Kidney (tissue), 14 donors: Measurements from ENCODE around the gene HSD11B1L. TPM values are rescaled to one million over a fixed set of nuclear protein-coding genes. Genes with fewer than 3 reads are reported as not detected.

Source experiments
- DNase-seq, 5 donors: peaks; one replicate each; pipeline ENCODE4 v3.0.0-alpha.2; 2013 to 2020
- FAIRE-seq: peaks from 2 replicates; lab custom pipeline; 2012; peaks lifted over from hg19 to GRCh38; lab: Jason Lieb, UNC
- H3K27ac ChIP-seq, 2 donors: one replicate each; pipeline ENCODE4 v1.7.0; 2013; ENCODE audit warnings: low read depth in 2 of 2, low read length in 2 of 2, inconsistent platforms in 1 of 2
- H3K27me3 ChIP-seq: one replicate; pipeline ENCODE4 v1.7.1; 2013; ENCODE audit warnings: low read length, inconsistent platforms; ENCODE audit not compliant: control insufficient read depth, insufficient read depth
- H3K36me3 ChIP-seq, 3 donors: one replicate each; pipeline versions ENCODE4 v1.7.0 to v1.7.1; 2013; ENCODE audit warnings: low read length in 3 of 3, control low read depth in 1 of 3, inconsistent platforms in 1 of 3; ENCODE audit not compliant: insufficient read depth in 3 of 3, control insufficient read depth in 2 of 3
- H3K4me1 ChIP-seq, 3 donors: one replicate each; pipeline versions ENCODE4 v1.7.0 to v1.7.1; 2013; ENCODE audit warnings: low read length in 3 of 3, inconsistent platforms in 1 of 3, low read depth in 1 of 3; ENCODE audit not compliant: control insufficient read depth in 2 of 3, insufficient read depth in 2 of 3
- H3K4me3 ChIP-seq, 3 donors: one replicate each; pipeline versions ENCODE4 v1.7.0 to v1.8.1; 2013; ENCODE audit warnings: low read length in 3 of 3, control low read depth in 1 of 3, inconsistent platforms in 1 of 3
- H3K9ac ChIP-seq, 3 donors: one replicate each; pipeline versions ENCODE4 v1.7.0 to v1.7.1; 2013; ENCODE audit warnings: low read length in 3 of 3, control low read depth in 1 of 3, inconsistent platforms in 1 of 3
- H3K9me3 ChIP-seq, 3 donors: one replicate each; pipeline versions ENCODE4 v1.7.0 to v1.7.1; 2013; ENCODE audit warnings: low read length in 3 of 3, control low read depth in 1 of 3, inconsistent platforms in 1 of 3; ENCODE audit not compliant: control insufficient read depth in 2 of 3, insufficient read depth in 1 of 3
- CTCF ChIP-seq: IDR thresholded peaks from 3 replicates; pipeline ENCODE4 v1.5.1; 2012; ENCODE audit warnings: mild to moderate bottlenecking, moderate library complexity, borderline replicate concordance; ENCODE audit not compliant: insufficient read depth; ENCODE audit errors: extremely low read depth
- intact Hi-C: fragments of 100-400 bp; cut with DNase I; formaldehyde crosslinking; loops from one replicate; pipeline ENCODE4 v1.11.1; 2022
- polyA plus RNA-seq: library from polyadenylated mRNA; stranded (reverse); fragments of 350-450 nt; fragmentation: Illumina TruSeq; extraction: RNeasy Lipid Tissue Mini Kit (QIAGEN cat#74804); gene quantifications from one replicate; pipeline ENCODE4 v1.2.3, GENCODE V29; 2014; ENCODE audit warnings: low read depth, low replicate concordance; ENCODE audit not compliant: insufficient read depth
- total RNA-seq: library from RNA; stranded (reverse); fragmentation: NEBNext Ultra II Directional; extraction: Animal tissue kit (Norgen Biotek cat#: 25700); gene quantifications from one replicate; pipeline ENCODE4 v1.2.1, GENCODE V29; 2021
- donor health status: control.
- donor health status: control.
- donor health status: control.
- donor health status: control.
- donor health status: control.
- donor health status: DM: yes; HTN: yes; CAD: no.
- donor health status: Normal renal cell carcinoma (clear cell type).

HSD11B1L gene
- total and polyA plus RNA-seq, 2 donors from 2014 or later, result 7.8 to 29.9 TPM

GRCh38 chr19:5672708-5673459 is 7.9 kb upstream of the HSD11B1L start:
- Histone ChIP-seq H3K27me3 (no peaks in the 10 kb centered on the region), H3K9ac (no peak overlapping the region), H3K4me1 (no peaks in the 10 kb centered on the region), H3K27ac (no peak overlapping the region), H3K4me3 (no peak overlapping the region), H3K36me3 (peaks cover 0 to 17% (median 6%) of the 10 kb centered on the region in 3 donors), H3K9me3 (no peaks in the 10 kb centered on the region)
- intact Hi-C loops, result no loop called here
- no peak for DNase-seq
- no peak for FAIRE-seq
- TF ChIP-seq CTCF, result no peak

GRCh38 chr19:5673752-5674151 is 7.1 kb upstream of the HSD11B1L start:
- H3K27me3 ChIP-seq, result no peaks in the 10 kb centered on the region
- peaks cover 0 to 14% (median 6%) of the 10 kb centered on the region in 3 donors for H3K36me3 ChIP-seq
- FAIRE-seq (no peak), DNase-seq (no peak)
- no peak for TF ChIP-seq CTCF
- H3K4me1 ChIP-seq, result no peaks in the 10 kb centered on the region
- no peak overlapping the region for H3K9ac ChIP-seq
- intact Hi-C loops, result no loop called here
- no peaks in the 10 kb centered on the region for H3K9me3 ChIP-seq
- no peak overlapping the region for H3K4me3 ChIP-seq
- no peak overlapping the region for H3K27ac ChIP-seq

GRCh38 chr19:5674714-5675113 is 6.1 kb upstream of the HSD11B1L start:
- Histone ChIP-seq H3K9ac (no peak overlapping the region), H3K36me3 (peaks cover 0 to 4% (median 0%) of the 10 kb centered on the region in 3 donors), H3K27ac (no peak overlapping the region), H3K27me3 (no peaks in the 10 kb centered on the region), H3K4me3 (no peak overlapping the region), H3K9me3 (no peaks in the 10 kb centered on the region), H3K4me1 (peaks cover 0 to 6% (median 5%) of the 10 kb centered on the region in 3 donors)
- no peak for DNase-seq
- no peak for TF ChIP-seq CTCF
- intact Hi-C loops, result no loop called here
- FAIRE-seq, result no peak
